K562 (cell line): ENCODE measurements around the gene NUPR1. TPM values are rescaled to one million over a fixed set of nuclear protein-coding genes. Genes with fewer than 3 reads are reported as not detected.
A peak's percentile ranks its signal among the peaks of the same experiment; 100 is the strongest.

ENCODE experiments used
- CTCFL ChIP-seq: IDR thresholded peaks from 2 replicates; pipeline ENCODE4 v1.6.1; 2011; ENCODE audit warnings: borderline replicate concordance, low read depth, mild to moderate bottlenecking, moderate library complexity, low read length; ENCODE audit not compliant: insufficient read depth, poor library complexity, severe bottlenecking
- KLF16 ChIP-seq: IDR thresholded peaks from 2 replicates; pipeline ENCODE4 v1.6.1; 2016; ENCODE audit warnings: antibody characterized with exemption
- NFXL1 ChIP-seq: fragments of 450-650 bp; formaldehyde crosslinking; IDR thresholded peaks from 2 replicates; pipeline ENCODE4 v1.4.0; 2021; ENCODE audit warnings: mild to moderate bottlenecking
- NFYB ChIP-seq: IDR thresholded peaks from 2 replicates; pipeline ENCODE4 v1.6.1; 2011; ENCODE audit warnings: mild to moderate bottlenecking, moderate library complexity; ENCODE audit not compliant: insufficient read length; ENCODE audit errors: extremely low read depth
- RBBP5 ChIP-seq: fragments of 200-600 bp; sonication (generic); IDR thresholded peaks from 2 replicates; pipeline ENCODE4 v1.6.1; 2012; ENCODE audit warnings: borderline replicate concordance, mild to moderate bottlenecking, low read length, control low read depth, inconsistent platforms; ENCODE audit not compliant: insufficient read depth, poor library complexity, severe bottlenecking
- RBM34 ChIP-seq: fragments of 200-400 bp; formaldehyde crosslinking; IDR thresholded peaks from 2 replicates; pipeline ENCODE4 v1.6.1; 2018; ENCODE audit warnings: low read length, borderline replicate concordance; ENCODE audit not compliant: insufficient read depth
- TEAD1 ChIP-seq, 2 experiments: fragments of 450-650 bp in 1 of 2; sonication (generic) in 1 of 2; formaldehyde crosslinking; IDR thresholded peaks; 2 replicates each; pipeline versions ENCODE4 v1.4.0 to v1.8.0; 2020 to 2022; ENCODE audit warnings: mild to moderate bottlenecking in 2 of 2, missing genetic modification reagents in 1 of 2
- ZNF3 ChIP-seq: fragments of 250-450 bp; sonication (Bioruptor Pico); IDR thresholded peaks from 2 replicates; pipeline ENCODE4 v1.5.0; 2021; ENCODE audit warnings: mild to moderate bottlenecking, moderate library complexity
- ZNF354B ChIP-seq: fragments of 250-450 bp; sonication (Bioruptor Pico); IDR thresholded peaks from 2 replicates; pipeline ENCODE4 v1.4.0; 2020
- ZNF766 ChIP-seq: fragments of 200-800 bp; sonication (Bioruptor generic); conservative IDR thresholded peaks from 2 replicates; pipeline ENCODE4 v1.6.1; 2016; ENCODE audit warnings: missing genetic modification characterization, missing compliant biosample characterization
- polyA plus RNA-seq, 8 experiments: library from polyadenylated mRNA; depleted of rRNA in 4 of 8; stranded (reverse) in 5 of 8; unstranded in 3 of 8; fragments of >200 nt; fragmentation: Nextera tagmentation in 2 of 8; fragmentation: Illumina TruSeq in 1 of 8; extraction: Ambion mirVana in 2 of 8; extraction: Trizol in 1 of 8; gene quantifications; 2 replicates each; pipeline versions ENCODE4 v1.2.1 to v1.2.3, GENCODE V29; 2011 to 2014; ENCODE audit warnings: inconsistent platforms in 1 of 8, missing spikeins in 1 of 8
- total RNA-seq, 7 experiments: library from RNA; depleted of rRNA in 6 of 7; stranded (reverse); fragments of >200 nt in 6 of 7; fragmentation: Illumina TruSeq in 2 of 7; extraction: Trizol in 2 of 7; gene quantifications; 2 replicates each; pipeline versions ENCODE4 v1.2.1 to v1.2.3, GENCODE V29; 2011 to 2021; ENCODE audit warnings: low replicate concordance in 1 of 7
- TF ChIP-seq, protein P1 (sequence below): fragments of 450-650 bp; IDR thresholded peaks from 2 replicates; pipeline ENCODE4 v1.6.1; 2016; ENCODE audit warnings: mild to moderate bottlenecking, moderate library complexity

Gene NUPR1
- total and polyA plus RNA-seq, 9 of the 15 experiments (the other 6 are each of a cell fraction or from before 2014, with no cell fraction given): 0.07 to 1.5 (median 0.27) TPM

DNA sequence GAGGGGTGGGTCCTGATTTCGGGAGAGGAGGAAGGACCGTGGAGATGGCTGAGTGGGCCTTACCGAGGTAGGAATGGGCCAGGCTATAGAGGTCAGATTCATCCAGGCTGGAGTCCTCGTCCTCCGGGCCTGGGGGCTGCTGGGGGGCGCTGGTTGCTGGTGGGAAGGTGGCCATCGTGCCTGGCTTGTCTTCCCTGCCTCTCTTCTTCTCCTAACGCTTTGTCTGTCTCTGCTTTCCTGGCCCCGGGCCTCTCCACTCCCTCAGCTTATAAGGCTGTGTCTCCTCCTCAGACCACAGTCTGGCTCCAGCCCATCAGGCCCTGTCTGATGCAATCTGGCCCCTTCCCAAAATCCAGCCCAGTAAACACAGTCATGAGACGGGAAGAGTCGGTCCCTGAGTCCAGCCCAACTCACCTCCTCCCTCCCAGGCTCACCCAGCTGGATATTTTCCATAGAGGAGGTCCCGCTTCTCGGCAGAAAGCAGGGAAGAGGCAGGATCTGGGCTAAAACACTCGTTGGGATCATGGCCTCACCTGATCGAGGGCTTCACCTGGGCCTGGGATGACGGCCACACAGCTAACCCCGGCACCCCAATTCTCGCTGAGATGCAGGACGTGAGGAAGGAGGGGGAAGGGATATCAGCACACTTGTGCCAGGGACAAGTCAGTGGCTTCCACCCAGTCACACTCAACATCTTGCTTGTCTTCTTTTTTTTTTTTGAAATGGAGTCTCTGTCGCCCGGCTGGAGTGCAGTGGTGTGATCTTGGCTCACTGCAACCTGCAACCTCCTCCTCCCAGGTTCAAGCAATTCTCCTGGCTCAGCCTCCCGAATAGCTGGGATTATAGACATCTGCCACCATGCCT, at the start of gene NUPR1 (continued):
- no peak for TF ChIP-seq NFYB
- TF ChIP-seq ZNF766: peak; percentile 62; the same call in 1 of the 2 replicates
- no peak for TF ChIP-seq KLF16
- TF ChIP-seq RBBP5: no peak
- 0 out of 2 replicates have a peak, but pooled peaks have one; percentile 17 for TF ChIP-seq NFXL1 (CRISPR knock-in tag)
- TF ChIP-seq TEAD1 (CRISPR knock-in tag; IDR thresholded peaks at IDR 0.05): 0 out of 4 replicates have a peak, but pooled peaks of 1 of the 2 experiments have one; percentile 28
- TF ChIP-seq RBM34: no peak
- no peak for TF ChIP-seq CTCFL
- TF ChIP-seq, protein P1, sequence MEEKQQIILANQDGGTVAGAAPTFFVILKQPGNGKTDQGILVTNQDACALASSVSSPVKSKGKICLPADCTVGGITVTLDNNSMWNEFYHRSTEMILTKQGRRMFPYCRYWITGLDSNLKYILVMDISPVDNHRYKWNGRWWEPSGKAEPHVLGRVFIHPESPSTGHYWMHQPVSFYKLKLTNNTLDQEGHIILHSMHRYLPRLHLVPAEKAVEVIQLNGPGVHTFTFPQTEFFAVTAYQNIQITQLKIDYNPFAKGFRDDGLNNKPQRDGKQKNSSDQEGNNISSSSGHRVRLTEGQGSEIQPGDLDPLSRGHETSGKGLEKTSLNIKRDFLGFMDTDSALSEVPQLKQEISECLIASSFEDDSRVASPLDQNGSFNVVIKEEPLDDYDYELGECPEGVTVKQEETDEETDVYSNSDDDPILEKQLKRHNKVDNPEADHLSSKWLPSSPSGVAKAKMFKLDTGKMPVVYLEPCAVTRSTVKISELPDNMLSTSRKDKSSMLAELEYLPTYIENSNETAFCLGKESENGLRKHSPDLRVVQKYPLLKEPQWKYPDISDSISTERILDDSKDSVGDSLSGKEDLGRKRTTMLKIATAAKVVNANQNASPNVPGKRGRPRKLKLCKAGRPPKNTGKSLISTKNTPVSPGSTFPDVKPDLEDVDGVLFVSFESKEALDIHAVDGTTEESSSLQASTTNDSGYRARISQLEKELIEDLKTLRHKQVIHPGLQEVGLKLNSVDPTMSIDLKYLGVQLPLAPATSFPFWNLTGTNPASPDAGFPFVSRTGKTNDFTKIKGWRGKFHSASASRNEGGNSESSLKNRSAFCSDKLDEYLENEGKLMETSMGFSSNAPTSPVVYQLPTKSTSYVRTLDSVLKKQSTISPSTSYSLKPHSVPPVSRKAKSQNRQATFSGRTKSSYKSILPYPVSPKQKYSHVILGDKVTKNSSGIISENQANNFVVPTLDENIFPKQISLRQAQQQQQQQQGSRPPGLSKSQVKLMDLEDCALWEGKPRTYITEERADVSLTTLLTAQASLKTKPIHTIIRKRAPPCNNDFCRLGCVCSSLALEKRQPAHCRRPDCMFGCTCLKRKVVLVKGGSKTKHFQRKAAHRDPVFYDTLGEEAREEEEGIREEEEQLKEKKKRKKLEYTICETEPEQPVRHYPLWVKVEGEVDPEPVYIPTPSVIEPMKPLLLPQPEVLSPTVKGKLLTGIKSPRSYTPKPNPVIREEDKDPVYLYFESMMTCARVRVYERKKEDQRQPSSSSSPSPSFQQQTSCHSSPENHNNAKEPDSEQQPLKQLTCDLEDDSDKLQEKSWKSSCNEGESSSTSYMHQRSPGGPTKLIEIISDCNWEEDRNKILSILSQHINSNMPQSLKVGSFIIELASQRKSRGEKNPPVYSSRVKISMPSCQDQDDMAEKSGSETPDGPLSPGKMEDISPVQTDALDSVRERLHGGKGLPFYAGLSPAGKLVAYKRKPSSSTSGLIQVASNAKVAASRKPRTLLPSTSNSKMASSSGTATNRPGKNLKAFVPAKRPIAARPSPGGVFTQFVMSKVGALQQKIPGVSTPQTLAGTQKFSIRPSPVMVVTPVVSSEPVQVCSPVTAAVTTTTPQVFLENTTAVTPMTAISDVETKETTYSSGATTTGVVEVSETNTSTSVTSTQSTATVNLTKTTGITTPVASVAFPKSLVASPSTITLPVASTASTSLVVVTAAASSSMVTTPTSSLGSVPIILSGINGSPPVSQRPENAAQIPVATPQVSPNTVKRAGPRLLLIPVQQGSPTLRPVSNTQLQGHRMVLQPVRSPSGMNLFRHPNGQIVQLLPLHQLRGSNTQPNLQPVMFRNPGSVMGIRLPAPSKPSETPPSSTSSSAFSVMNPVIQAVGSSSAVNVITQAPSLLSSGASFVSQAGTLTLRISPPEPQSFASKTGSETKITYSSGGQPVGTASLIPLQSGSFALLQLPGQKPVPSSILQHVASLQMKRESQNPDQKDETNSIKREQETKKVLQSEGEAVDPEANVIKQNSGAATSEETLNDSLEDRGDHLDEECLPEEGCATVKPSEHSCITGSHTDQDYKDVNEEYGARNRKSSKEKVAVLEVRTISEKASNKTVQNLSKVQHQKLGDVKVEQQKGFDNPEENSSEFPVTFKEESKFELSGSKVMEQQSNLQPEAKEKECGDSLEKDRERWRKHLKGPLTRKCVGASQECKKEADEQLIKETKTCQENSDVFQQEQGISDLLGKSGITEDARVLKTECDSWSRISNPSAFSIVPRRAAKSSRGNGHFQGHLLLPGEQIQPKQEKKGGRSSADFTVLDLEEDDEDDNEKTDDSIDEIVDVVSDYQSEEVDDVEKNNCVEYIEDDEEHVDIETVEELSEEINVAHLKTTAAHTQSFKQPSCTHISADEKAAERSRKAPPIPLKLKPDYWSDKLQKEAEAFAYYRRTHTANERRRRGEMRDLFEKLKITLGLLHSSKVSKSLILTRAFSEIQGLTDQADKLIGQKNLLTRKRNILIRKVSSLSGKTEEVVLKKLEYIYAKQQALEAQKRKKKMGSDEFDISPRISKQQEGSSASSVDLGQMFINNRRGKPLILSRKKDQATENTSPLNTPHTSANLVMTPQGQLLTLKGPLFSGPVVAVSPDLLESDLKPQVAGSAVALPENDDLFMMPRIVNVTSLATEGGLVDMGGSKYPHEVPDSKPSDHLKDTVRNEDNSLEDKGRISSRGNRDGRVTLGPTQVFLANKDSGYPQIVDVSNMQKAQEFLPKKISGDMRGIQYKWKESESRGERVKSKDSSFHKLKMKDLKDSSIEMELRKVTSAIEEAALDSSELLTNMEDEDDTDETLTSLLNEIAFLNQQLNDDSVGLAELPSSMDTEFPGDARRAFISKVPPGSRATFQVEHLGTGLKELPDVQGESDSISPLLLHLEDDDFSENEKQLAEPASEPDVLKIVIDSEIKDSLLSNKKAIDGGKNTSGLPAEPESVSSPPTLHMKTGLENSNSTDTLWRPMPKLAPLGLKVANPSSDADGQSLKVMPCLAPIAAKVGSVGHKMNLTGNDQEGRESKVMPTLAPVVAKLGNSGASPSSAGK: no peak
- TF ChIP-seq ZNF3 (CRISPR knock-in tag): no peak; the same call in 1 of the 2 replicates
- TF ChIP-seq ZNF354B (CRISPR knock-in tag): no peak
